Ramos (cell line): Measurements from ENCODE around the gene CPT1C.

Experiments
- in situ Hi-C: fragments of 300-500 bp; cut with MboI; formaldehyde crosslinking; loops from one replicate; pipeline ENCODE4 v1.14.3; 2022; ENCODE audit warnings: low sequenced_read_pairs; ENCODE audit not compliant: unreplicated experiment

Gene CPT1C

GRCh38 chr19:49690656-49691242 is at the start of gene CPT1C:
Gene CPT1C, plus strand, starts transcription at chr19:49691116. Its CDS starts 1,137 bp downstream, at chr19:49692253.
- in situ Hi-C loops = no loop called here

- in situ Hi-C loops = no loop called here
These were observed 49.0 kb upstream of the CPT1C start, which contains the start of gene SCAF1 for GRCh38 chr19:49641688-49642491. Gene SCAF1, plus strand, starts transcription at chr19:49642209. Its CDS starts 2,818 bp downstream, at chr19:49645027.

GRCh38 chr19:49642492-49643035 is 48.4 kb upstream of the CPT1C start:
- in situ Hi-C loops = no loop called here

DNA sequence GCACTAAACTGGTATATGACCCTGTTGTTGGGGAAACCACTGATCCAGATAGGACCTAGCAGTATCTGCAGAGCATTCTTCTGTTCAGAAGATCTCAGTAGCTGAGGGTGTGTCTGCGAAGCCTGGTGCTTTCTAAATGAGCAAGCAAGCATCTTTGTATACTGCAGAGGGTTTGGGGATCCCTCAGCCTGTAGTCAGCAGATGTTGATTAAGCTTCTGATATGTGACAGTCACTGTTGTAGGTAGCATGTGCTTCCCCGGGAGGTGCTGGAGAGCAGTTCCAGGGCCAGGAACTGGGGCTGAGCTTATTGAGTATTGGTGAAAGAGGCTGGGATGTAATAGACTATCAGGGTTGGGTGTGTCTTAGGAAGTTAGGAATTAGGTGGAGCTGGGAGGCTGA is 47.5 kb upstream of the CPT1C start:
- in situ Hi-C loops = no loop called here

DNA sequence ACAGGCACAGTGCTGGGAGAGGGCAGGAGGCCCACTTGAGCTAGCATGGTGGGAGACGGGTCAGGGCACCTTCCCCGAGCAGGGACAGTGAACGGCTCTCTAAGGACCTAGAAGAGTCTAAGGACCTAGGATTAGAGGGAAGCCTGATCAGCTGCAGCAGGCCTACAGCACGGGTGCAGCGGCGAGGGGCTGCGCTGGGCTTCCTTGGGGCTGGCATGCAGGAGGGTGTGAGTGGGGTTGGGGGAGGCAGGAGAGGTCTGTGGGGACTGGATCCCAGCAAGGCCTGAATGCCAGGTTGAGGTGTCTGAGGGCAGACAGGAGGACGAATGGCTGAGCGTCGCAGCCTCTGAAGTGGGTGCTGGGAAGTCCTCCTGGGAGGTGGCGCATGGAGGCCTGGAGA is 45.3 kb upstream of the CPT1C start:
- in situ Hi-C loops = no loop called here

DNA sequence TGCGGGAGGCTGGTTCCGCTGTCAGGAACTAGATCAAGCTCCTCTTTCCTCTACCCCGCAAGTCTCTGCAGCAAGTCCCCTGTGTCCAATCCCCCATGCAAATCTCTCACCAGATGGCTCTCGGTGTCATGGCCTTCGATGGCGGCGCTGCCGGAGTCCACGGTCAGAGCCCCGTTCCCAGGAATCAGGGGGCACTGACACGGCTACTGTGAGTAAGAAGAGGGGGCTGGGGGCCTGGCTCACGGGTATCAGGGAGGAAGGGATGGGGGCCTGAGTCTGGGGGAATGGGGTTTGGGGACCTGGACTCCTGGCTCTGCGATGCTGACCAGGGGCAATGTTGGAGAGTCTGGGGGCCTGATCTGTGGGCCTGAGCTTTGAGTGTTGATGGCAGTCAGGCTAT is 44.9 kb upstream of the CPT1C start:
- in situ Hi-C loops = no loop called here

- in situ Hi-C loops = no loop called here
These were observed 44.3 kb upstream of the CPT1C start for GRCh38 chr19:49646586-49646985.

DNA sequence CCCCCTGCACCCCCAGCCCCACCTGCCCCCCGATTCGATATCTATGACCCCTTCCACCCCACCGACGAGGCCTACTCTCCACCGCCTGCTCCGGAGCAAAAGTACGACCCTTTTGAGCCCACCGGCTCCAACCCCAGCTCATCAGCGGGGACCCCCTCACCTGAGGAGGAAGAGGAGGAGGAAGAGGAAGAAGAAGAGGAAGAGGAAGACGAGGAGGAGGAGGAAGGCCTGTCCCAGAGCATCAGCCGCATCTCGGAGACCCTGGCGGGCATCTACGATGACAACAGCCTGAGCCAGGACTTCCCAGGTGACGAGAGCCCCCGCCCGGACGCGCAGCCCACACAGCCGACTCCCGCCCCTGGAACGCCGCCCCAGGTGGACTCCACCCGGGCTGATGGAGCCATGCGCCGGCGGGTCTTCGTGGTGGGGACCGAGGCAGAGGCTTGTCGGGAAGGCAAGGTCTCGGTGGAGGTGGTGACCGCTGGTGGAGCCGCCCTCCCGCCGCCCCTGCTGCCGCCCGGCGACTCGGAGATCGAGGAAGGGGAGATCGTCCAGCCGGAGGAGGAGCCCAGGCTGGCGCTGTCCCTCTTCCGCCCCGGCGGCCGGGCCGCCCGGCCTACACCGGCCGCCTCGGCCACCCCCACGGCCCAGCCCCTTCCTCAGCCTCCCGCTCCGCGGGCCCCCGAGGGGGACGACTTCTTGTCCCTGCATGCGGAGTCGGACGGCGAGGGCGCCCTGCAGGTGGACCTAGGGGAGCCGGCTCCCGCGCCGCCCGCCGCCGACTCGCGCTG is 39.7 kb upstream of the CPT1C start:
- in situ Hi-C loops = no loop called here

DNA sequence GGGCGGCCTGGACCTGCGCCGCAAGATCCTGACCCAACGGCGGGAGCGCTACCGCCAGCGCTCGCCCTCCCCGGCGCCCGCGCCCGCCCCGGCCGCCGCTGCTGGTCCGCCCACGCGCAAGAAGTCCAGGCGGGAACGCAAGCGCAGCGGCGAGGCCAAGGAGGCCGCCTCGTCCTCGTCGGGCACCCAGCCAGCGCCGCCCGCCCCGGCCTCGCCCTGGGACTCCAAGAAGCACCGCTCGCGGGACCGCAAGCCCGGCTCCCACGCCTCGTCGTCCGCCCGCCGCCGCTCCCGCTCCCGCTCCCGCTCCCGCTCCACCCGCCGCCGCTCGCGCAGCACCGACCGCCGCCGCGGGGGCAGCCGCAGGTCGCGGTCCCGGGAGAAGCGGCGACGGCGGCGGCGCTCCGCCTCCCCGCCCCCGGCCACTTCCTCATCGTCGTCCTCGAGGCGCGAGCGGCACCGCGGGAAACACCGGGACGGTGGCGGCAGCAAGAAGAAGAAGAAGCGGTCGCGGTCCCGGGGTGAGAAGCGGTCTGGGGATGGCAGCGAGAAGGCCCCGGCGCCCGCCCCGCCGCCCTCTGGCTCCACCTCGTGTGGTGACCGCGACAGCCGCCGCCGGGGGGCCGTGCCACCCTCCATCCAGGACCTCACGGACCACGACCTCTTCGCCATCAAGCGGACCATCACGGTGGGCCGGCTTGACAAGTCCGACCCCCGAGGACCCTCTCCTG is 38.9 kb upstream of the CPT1C start:
- in situ Hi-C loops = no loop called here

DNA sequence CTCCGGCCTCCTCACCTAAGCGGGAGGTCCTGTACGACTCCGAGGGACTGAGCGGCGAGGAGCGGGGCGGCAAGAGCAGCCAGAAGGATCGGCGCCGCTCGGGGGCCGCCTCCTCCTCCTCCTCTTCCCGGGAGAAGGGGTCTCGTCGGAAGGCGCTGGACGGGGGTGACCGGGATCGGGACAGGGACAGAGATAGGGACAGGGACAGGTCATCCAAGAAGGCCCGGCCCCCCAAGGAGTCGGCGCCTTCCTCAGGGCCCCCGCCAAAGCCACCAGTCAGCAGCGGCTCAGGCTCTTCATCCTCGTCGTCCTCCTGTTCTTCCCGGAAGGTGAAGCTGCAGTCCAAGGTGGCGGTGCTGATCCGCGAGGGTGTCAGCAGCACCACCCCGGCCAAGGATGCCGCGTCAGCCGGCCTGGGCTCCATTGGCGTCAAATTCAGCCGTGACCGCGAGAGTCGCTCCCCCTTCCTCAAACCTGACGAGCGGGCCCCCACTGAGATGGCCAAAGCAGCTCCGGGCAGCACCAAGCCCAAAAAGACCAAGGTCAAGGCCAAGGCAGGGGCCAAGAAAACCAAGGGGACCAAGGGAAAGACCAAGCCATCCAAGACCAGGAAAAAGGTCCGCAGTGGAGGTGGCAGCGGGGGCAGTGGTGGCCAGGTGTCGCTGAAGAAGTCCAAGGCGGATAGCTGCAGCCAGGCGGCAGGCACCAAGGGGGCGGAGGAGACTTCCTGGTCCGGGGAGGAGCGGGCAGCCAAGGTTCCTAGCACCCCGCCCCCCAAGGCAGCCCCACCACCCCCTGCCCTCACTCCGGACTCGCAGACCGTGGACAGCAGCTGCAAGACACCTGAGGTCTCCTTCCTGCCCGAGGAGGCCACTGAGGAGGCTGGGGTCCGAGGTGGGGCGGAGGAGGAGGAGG is 38.1 kb upstream of the CPT1C start:
- in situ Hi-C loops = no loop called here

- in situ Hi-C loops = no loop called here
These were observed 37.5 kb upstream of the CPT1C start for GRCh38 chr19:49653466-49653806.

- in situ Hi-C loops = no loop called here
These were observed 36.3 kb upstream of the CPT1C start for GRCh38 chr19:49654581-49654980.

- in situ Hi-C loops = no loop called here
These were observed 35.1 kb upstream of the CPT1C start for GRCh38 chr19:49655570-49656455.

DNA sequence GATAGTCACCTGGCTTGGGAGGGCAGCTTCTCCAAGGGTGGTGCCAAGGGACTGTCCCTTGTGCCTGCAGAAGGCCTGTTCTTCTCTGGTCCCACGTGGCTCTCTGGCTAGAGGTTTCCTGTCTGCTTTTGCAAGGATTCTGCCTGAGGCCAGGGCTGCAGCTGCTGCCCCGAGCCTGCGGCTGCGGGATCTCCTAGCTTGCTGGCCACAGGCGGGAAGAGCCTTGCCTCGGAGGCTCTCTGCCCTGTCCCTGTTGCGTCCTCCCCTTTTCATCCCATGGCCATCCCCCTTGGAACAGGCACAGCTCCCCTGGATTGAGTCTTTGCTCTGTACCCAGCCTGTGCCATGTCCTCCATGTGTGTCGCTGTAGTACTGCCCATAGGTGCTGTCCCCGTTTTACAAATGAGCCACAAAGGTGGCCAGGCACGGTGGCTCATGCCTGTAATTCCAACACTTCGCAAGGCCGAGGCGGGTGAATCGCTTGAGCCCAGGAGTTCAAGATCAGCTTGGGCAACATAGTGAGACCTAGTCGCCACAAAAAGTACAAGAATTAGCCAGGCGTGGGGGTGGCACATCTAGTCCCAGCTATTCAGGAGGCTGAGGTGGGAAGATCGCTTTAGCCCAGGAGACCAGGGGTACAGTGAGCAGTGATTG is 34.3 kb upstream of the CPT1C start:
- in situ Hi-C loops = no loop called here

- in situ Hi-C loops = no loop called here
These were observed 33.3 kb upstream of the CPT1C start for GRCh38 chr19:49657493-49658138.

- in situ Hi-C loops = no loop called here
These were observed 32.8 kb upstream of the CPT1C start for GRCh38 chr19:49658139-49658517.
